B cell (primary cell): ENCODE data around the gene PTPRO. TPM values are rescaled to one million over a fixed set of nuclear protein-coding genes. Genes with fewer than 3 reads are reported as not detected.

ENCODE experiments used
- ATAC-seq: fragments of 200-7000 bp; cut with Tn5 transposase; one replicate; pipeline ENCODE4 v1.10.0; 2021; ENCODE audit warnings: low read depth, mild to moderate bottlenecking, moderate number of reproducible peaks, moderate library complexity
- CTCF ChIA-PET: fragments of 350-600 bp; sonication (Branson Sonifier 250); formaldehyde crosslinking; loops from one replicate; lab custom pipeline; 2021; ENCODE audit warnings: antibody characterized with exemption, inconsistent platforms; lab: Charles Lee
- POLR2A ChIA-PET: fragments of 350-600 bp; sonication (Branson Sonifier 250); formaldehyde crosslinking; loops from one replicate; lab custom pipeline; 2021; ENCODE audit warnings: antibody characterized with exemption; lab: Charles Lee
- DNase-seq: peaks from one replicate; pipeline ENCODE4 v3.0.0; 2013
- H2AFZ ChIP-seq: 2 replicates; pipeline ENCODE4 v1.6.1; 2012; ENCODE audit warnings: mild to moderate bottlenecking, low read depth, low read length; ENCODE audit not compliant: insufficient read depth, poor library complexity, severe bottlenecking
- H3K27ac ChIP-seq, 2 donors: 1 replicate in 1 of 2; 2 replicates in 1 of 2; pipeline ENCODE4 v1.5.1; 2012 to 2013; ENCODE audit warnings: low read length in 2 of 2, mild to moderate bottlenecking in 2 of 2, moderate library complexity in 1 of 2
- H3K27me3 ChIP-seq, 4 experiments: fragments of 200-600 bp in 1 of 4; sonication (generic) in 1 of 4; replicated peaks in 1 of 4; 1 replicate in 2 of 4; 2 replicates in 2 of 4; pipeline versions ENCODE4 v1.6.1 to v1.7.0; 2013 to 2016; ENCODE audit warnings: low read length in 3 of 4, mild to moderate bottlenecking in 2 of 4, mixed read lengths in 1 of 4, moderate library complexity in 1 of 4; ENCODE audit not compliant: insufficient read depth in 4 of 4, control insufficient read depth in 3 of 4; ENCODE audit errors: control extremely low read depth in 1 of 4
- H3K36me3 ChIP-seq, 2 experiments: replicated peaks in 1 of 2; 1 replicate in 1 of 2; 2 replicates in 1 of 2; pipeline versions ENCODE4 v1.6.1 to v1.7.1; 2013; ENCODE audit warnings: low read length in 1 of 2; ENCODE audit not compliant: insufficient read depth in 2 of 2, control insufficient read depth in 1 of 2; ENCODE audit errors: control extremely low read depth in 1 of 2, extremely low read depth in 1 of 2
- H3K4me1 ChIP-seq, 2 donors: fragments of 200-600 bp in 1 of 2; sonication (generic) in 1 of 2; 1 replicate in 1 of 2; 2 replicates in 1 of 2; pipeline versions ENCODE4 v1.5.1 to v1.6.1; 2013 to 2017; ENCODE audit warnings: low read length in 2 of 2; ENCODE audit not compliant: control insufficient read depth in 2 of 2, insufficient read depth in 2 of 2
- H3K4me2 ChIP-seq: replicated peaks from 2 replicates; pipeline ENCODE3; 2012; ENCODE audit warnings: mild to moderate bottlenecking, low read depth, low read length; ENCODE audit not compliant: poor library complexity, severe bottlenecking
- H3K4me3 ChIP-seq, 5 experiments: fragments of 200-600 bp in 1 of 5; sonication (generic) in 1 of 5; 1 replicate in 3 of 5; 2 replicates in 2 of 5; pipeline versions ENCODE4 v1.5.1 to v1.7.0; 2011 to 2016; ENCODE audit warnings: low read length in 4 of 5, mild to moderate bottlenecking in 4 of 5, low read depth in 2 of 5, control low read depth in 1 of 5, moderate library complexity in 1 of 5; ENCODE audit not compliant: insufficient read depth in 1 of 5; ENCODE audit errors: control extremely low read depth in 1 of 5, extremely low read depth in 1 of 5
- H3K79me2 ChIP-seq: fragments of 200-600 bp; sonication (generic); one replicate; pipeline ENCODE4 v1.6.0; 2016; ENCODE audit warnings: low read length; ENCODE audit not compliant: control insufficient read depth, insufficient read depth
- H3K9ac ChIP-seq: fragments of 200-600 bp; sonication (generic); 2 replicates; pipeline ENCODE4 v1.6.1; 2017; ENCODE audit warnings: mild to moderate bottlenecking, low read length, moderate library complexity
- H3K9me3 ChIP-seq, 3 donors: one replicate each; pipeline versions ENCODE4 v1.6.1 to v1.7.1; 2013; ENCODE audit warnings: low read length in 2 of 3; ENCODE audit not compliant: control insufficient read depth in 2 of 3, insufficient read depth in 1 of 3; ENCODE audit errors: control extremely low read depth in 1 of 3
- H4K20me1 ChIP-seq: 2 replicates; pipeline ENCODE4 v1.6.0; 2012; ENCODE audit warnings: mild to moderate bottlenecking, low read length; ENCODE audit not compliant: insufficient read depth, control insufficient read depth, poor library complexity, severe bottlenecking
- H3K27ac Mint-ChIP-seq: one replicate; pipeline ENCODE4 v1.8.0; 2021; ENCODE audit warnings: mixed read lengths
- H3K27me3 Mint-ChIP-seq: one replicate; pipeline ENCODE4 v1.8.0; 2021; ENCODE audit warnings: mixed read lengths
- H3K4me1 Mint-ChIP-seq: one replicate; pipeline ENCODE4 v1.8.0; 2021; ENCODE audit warnings: mixed read lengths
- H3K4me3 Mint-ChIP-seq: one replicate; pipeline ENCODE4 v1.8.0; 2021; ENCODE audit warnings: mixed read lengths
- H3K9me3 Mint-ChIP-seq: one replicate; pipeline ENCODE4 v1.8.0; 2022; ENCODE audit warnings: mixed read lengths; ENCODE audit not compliant: insufficient read depth
- CTCF ChIP-seq: fragments of 200-600 bp; IDR thresholded peaks from one replicate; pipeline ENCODE4 v1.8.0; 2022; ENCODE audit warnings: antibody characterized with exemption, mild to moderate bottlenecking
- EZH2 ChIP-seq: IDR thresholded peaks from 2 replicates; pipeline ENCODE4 v1.6.1; 2012; ENCODE audit warnings: borderline replicate concordance, low read depth, mild to moderate bottlenecking, moderate library complexity, low read length; ENCODE audit not compliant: insufficient read depth, poor library complexity, severe bottlenecking
- WGBS: methylation state at CpG from one replicate; pipeline ENCODE4 v1.1.5; 2013; ENCODE audit warnings: missing lambda C conversion rate; ENCODE audit not compliant: insufficient coverage; 5-methylcytosine and 5-hydroxymethylcytosine counted together
- intact Hi-C: fragments of 100-400 bp; cut with micrococcal nuclease; formaldehyde crosslinking; loops from one replicate; pipeline ENCODE4 v1.10.0; 2022
- polyA plus RNA-seq: library from polyadenylated mRNA; depleted of rRNA; stranded (reverse); fragments of >200 nt; gene quantifications from 2 replicates; pipeline ENCODE4 v1.2.3, GENCODE V29; 2012
- total RNA-seq, 2 donors: library from RNA; stranded (reverse); fragments of 120-200 nt in 1 of 2; gene quantifications; 1 replicate in 1 of 2; 2 replicates in 1 of 2; pipeline versions ENCODE4 v1.2.3 to v1.2.4, GENCODE V29; 2013 to 2022

The PTPRO gene
- total and polyA plus RNA-seq, 2 donors (not counting 1 experiment from before 2014, with no cell fraction given): 23.1 to 23.6 TPM

GRCh38 chr12:15597125-15597830 lies 275.0 kb downstream of the PTPRO start:
- WGBS: 100% methylated on average over 2 of the region's 5 CpGs
- ChIA-PET POLR2A (no interaction called here), CTCF (interaction anchor here (1.1 to 1.3 kb wide), 2 partner anchors 14 to 63 kb away, joined by 3 to 4 read pairs; no protein-coding TSS in a partner anchor)
- TF ChIP-seq CTCF: no peak
- TF ChIP-seq EZH2: no peak
- Mint-ChIP-seq H3K4me1 (peaks cover 1% of the 10 kb centered on the region), H3K27me3 (no peaks in the 10 kb centered on the region), H3K27ac (no peak overlapping the region), H3K9me3 (no peaks in the 10 kb centered on the region), H3K4me3 (no peak overlapping the region)
- Histone ChIP-seq H3K9ac (no peak overlapping the region), H3K36me3 (peaks cover 4 to 21% of the 10 kb centered on the region in 2 experiments), H3K4me2 (no peak overlapping the region), H3K27ac (no peak overlapping the region), H3K4me1 (no peaks in the 10 kb centered on the region), H3K9me3 (no peaks in the 10 kb centered on the region), H3K27me3 (no peaks in the 10 kb centered on the region), H3K4me3 (no peak overlapping the region), H4K20me1 (no peaks in the 10 kb centered on the region), H2AFZ (no peak overlapping the region), H3K79me2 (no peaks in the 10 kb centered on the region)
- DNase-seq (no peak), ATAC-seq (no peak)
- intact Hi-C loops: no loop called here

DNA sequence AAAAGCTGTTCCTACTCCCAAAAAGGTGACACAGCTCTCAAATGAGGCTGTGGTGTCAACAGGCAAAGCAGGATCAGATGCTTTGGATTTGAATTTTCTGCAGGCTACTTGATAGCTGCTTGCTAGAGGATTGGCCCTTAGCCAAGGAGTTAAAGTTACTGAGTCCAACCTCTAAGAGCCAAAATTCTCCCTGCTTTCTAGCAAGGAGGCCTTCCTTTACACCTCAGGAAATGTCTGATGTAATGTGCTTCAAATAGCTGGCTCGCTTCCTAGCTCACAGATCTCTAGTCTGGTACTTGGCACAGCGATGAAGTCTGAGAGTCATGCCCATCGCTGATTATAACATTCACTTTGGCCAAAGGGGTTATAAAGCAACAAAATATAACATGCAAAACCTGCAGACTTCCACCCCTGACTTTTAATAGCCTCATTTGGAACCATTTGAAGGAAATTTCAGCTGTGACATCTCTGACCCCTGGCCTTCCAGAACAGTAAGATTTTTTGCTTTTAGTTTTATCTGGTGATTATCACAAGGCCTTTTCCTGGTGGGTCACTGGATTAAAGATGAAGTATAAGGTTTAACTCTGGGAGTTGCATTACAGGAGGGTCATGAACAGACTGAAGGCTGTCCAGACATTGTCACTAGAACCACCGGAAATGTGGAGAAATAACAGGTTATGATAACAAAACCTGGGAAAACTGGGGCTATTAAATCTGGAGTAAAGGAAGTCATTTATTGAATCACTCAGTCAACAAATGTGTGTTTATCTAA lies 277.1 kb downstream of the PTPRO start:
- CTCF ChIA-PET: interaction anchor here (0.8 kb wide), 1 partner anchor 67 kb away, joined by 4 read pairs; no protein-coding TSS in a partner anchor

More for the DNA sequence above, 277.1 kb downstream of the PTPRO start:
- TF ChIP-seq EZH2 (no peak), CTCF (no peak)
- Histone ChIP-seq H3K4me3 (no peak overlapping the region), H3K79me2 (no peaks in the 10 kb centered on the region), H2AFZ (no peak overlapping the region), H3K4me2 (no peak overlapping the region), H3K9me3 (no peaks in the 10 kb centered on the region), H3K27me3 (no peaks in the 10 kb centered on the region), H3K36me3 (peaks cover 2 to 14% of the 10 kb centered on the region in 2 experiments), H3K27ac (no peak overlapping the region), H4K20me1 (no peaks in the 10 kb centered on the region), H3K4me1 (no peaks in the 10 kb centered on the region), H3K9ac (no peak overlapping the region)
- ATAC-seq (no peak), DNase-seq (no peak)
- Mint-ChIP-seq H3K9me3 (no peaks in the 10 kb centered on the region), H3K4me3 (no peak overlapping the region), H3K4me1 (no peaks in the 10 kb centered on the region), H3K27me3 (peaks cover 7% of the 10 kb centered on the region), H3K27ac (no peak overlapping the region)
- POLR2A ChIA-PET: no interaction called here
- intact Hi-C loops: no loop called here
- WGBS: 54% methylated on average over 3 of the region's 4 CpGs
